SK-N-SH (cell line): Measurements from ENCODE around the gene CDR2. TPM values are rescaled to one million over a fixed set of nuclear protein-coding genes. Genes with fewer than 3 reads are reported as not detected.

Experiments
- CTCF ChIA-PET: fragments of 300-600, 350-600 bp; formaldehyde crosslinking; extraction: SDS; loops from one replicate; lab custom pipeline; 2021; lab: Yijun Ruan, JAX
- POLR2A ChIA-PET: fragments of 350-600 bp; sonication (Branson Sonifier 250); formaldehyde crosslinking; extraction: SDS; loops from one replicate; lab custom pipeline; 2020; ENCODE audit warnings: antibody characterized with exemption, inconsistent platforms; lab: Yijun Ruan, JAX
- DNase-seq: peaks from one replicate; pipeline ENCODE4 v3.0.0; 2012
- H2AFZ ChIP-seq: fragments of 200-600 bp; sonication (generic); 2 replicates; pipeline ENCODE4 v1.8.1; 2016; ENCODE audit warnings: antibody characterized with exemption, mild to moderate bottlenecking, low read depth
- H3F3A ChIP-seq: fragments of 200-600 bp; sonication (generic); replicated peaks from 2 replicates; pipeline ENCODE3; 2016; ENCODE audit warnings: antibody characterized with exemption, mild to moderate bottlenecking; ENCODE audit not compliant: insufficient read depth
- H3K27ac ChIP-seq, 2 experiments: fragments of 200-500 bp in 1 of 2; fragments of 200-600 bp in 1 of 2; sonication (Bioruptor generic) in 1 of 2; sonication (generic), shearing (Covaris generic) in 1 of 2; 2 replicates each; pipeline versions ENCODE4 v1.5.1 to v1.6.1; 2014 to 2016; ENCODE audit warnings: low read depth in 2 of 2, inconsistent platforms in 1 of 2, low read length in 1 of 2, mild to moderate bottlenecking in 1 of 2, mixed read lengths in 1 of 2
- H3K27me3 ChIP-seq: fragments of 200-600 bp; sonication (generic), shearing (Covaris generic); 2 replicates; pipeline ENCODE4 v1.6.1; 2016; ENCODE audit warnings: mixed run types; ENCODE audit not compliant: insufficient read depth
- H3K36me3 ChIP-seq, 2 experiments: fragments of 200-500 bp in 1 of 2; fragments of 200-600 bp in 1 of 2; sonication (Bioruptor generic) in 1 of 2; sonication (generic) in 1 of 2; replicated peaks in 1 of 2; 2 replicates each; pipeline versions ENCODE3 to v1.5.1; 2014 to 2016; ENCODE audit warnings: low read length in 1 of 2, mild to moderate bottlenecking in 1 of 2; ENCODE audit not compliant: insufficient read depth in 2 of 2, control insufficient read depth in 1 of 2
- H3K4me1 ChIP-seq, 2 experiments: fragments of 200-500 bp in 1 of 2; fragments of 200-600 bp in 1 of 2; sonication (Bioruptor generic) in 1 of 2; sonication (generic), shearing (Covaris generic) in 1 of 2; 2 replicates each; pipeline versions ENCODE4 v1.5.1 to v1.6.1; 2014 to 2016; ENCODE audit warnings: low read depth in 1 of 2, low read length in 1 of 2, mixed run types in 1 of 2; ENCODE audit not compliant: insufficient read depth in 2 of 2, control insufficient read depth in 1 of 2
- H3K4me2 ChIP-seq: fragments of 200-600 bp; sonication (generic), shearing (Covaris generic); 2 replicates; pipeline ENCODE4 v1.6.1; 2017; ENCODE audit warnings: mixed run types
- H3K4me3 ChIP-seq, 2 experiments: fragments of 200-500 bp in 1 of 2; fragments of 200-600 bp in 1 of 2; sonication (Bioruptor generic) in 1 of 2; sonication (generic), shearing (Covaris generic) in 1 of 2; 2 replicates each; pipeline versions ENCODE4 v1.5.1 to v1.8.1; 2014 to 2016; ENCODE audit warnings: low read depth in 2 of 2, inconsistent platforms in 1 of 2, low read length in 1 of 2, mild to moderate bottlenecking in 1 of 2, mixed read lengths in 1 of 2, moderate library complexity in 1 of 2
- H3K79me2 ChIP-seq: fragments of 200-600 bp; sonication (generic); 2 replicates; pipeline ENCODE4 v1.8.1; 2017; ENCODE audit warnings: mild to moderate bottlenecking; ENCODE audit not compliant: insufficient read depth
- H3K9ac ChIP-seq: fragments of 200-600 bp; sonication (generic); 2 replicates; pipeline ENCODE4 v1.6.1; 2017; ENCODE audit warnings: mixed run types
- H3K9me2 ChIP-seq: fragments of 200-600 bp; sonication (generic); 2 replicates; pipeline ENCODE4 v1.6.1; 2017; ENCODE audit warnings: mixed run types
- H3K9me3 ChIP-seq: fragments of 200-600 bp; sonication (generic); 2 replicates; pipeline ENCODE4 v1.6.1; 2017; ENCODE audit warnings: mixed run types, mild to moderate bottlenecking, moderate library complexity
- H4K20me1 ChIP-seq: fragments of 200-600 bp; sonication (generic); 2 replicates; pipeline ENCODE4 v1.6.1; 2017; ENCODE audit warnings: mild to moderate bottlenecking, mixed run types; ENCODE audit not compliant: insufficient read depth
- ELF1 ChIP-seq: IDR thresholded peaks from 2 replicates; pipeline ENCODE4 v1.4.0; 2012
- FOSL2 ChIP-seq: IDR thresholded peaks from 2 replicates; pipeline ENCODE4 v1.4.0; 2012; ENCODE audit warnings: low read depth, mild to moderate bottlenecking, moderate library complexity, borderline replicate concordance
- GATA2 ChIP-seq: sonication (generic); formaldehyde crosslinking; IDR thresholded peaks from 2 replicates; pipeline ENCODE4 v1.5.0; 2020; ENCODE audit warnings: mild to moderate bottlenecking, missing genetic modification reagents
- JUND ChIP-seq: IDR thresholded peaks from 2 replicates; pipeline ENCODE4 v1.4.0; 2012
- MXI1 ChIP-seq: IDR thresholded peaks from 2 replicates; pipeline ENCODE4 v1.6.1; 2012; ENCODE audit warnings: mild to moderate bottlenecking, low read depth, low read length, improper control_type of control experiment
- RAD21 ChIP-seq: IDR thresholded peaks from 2 replicates; pipeline ENCODE4 v1.6.1; 2012; ENCODE audit warnings: mild to moderate bottlenecking, low read length
- RFX5 ChIP-seq: IDR thresholded peaks from 2 replicates; pipeline ENCODE4 v1.6.1; 2012; ENCODE audit warnings: mild to moderate bottlenecking, improper control_type of control experiment, low read length
- SMC3 ChIP-seq: IDR thresholded peaks from 2 replicates; pipeline ENCODE4 v1.6.1; 2012; ENCODE audit warnings: low read depth, low read length, improper control_type of control experiment
- TAF1 ChIP-seq: IDR thresholded peaks from 2 replicates; pipeline ENCODE4 v1.6.1; 2012; ENCODE audit warnings: low read depth, mild to moderate bottlenecking, low read length, moderate library complexity, borderline replicate concordance
- TEAD4 ChIP-seq: IDR thresholded peaks from 2 replicates; pipeline ENCODE4 v1.4.0; 2012; ENCODE audit warnings: mild to moderate bottlenecking, borderline replicate concordance; ENCODE audit not compliant: insufficient read depth
- WGBS: methylation state at CpG from one replicate; pipeline ENCODE4 v1.1.6; 2017; ENCODE audit warnings: low lambda C conversion rate; 5-methylcytosine and 5-hydroxymethylcytosine counted together
- polyA plus RNA-seq, 3 experiments: library from polyadenylated mRNA; depleted of rRNA; stranded (reverse); fragments of >200 nt; gene quantifications; 2 replicates each; pipeline ENCODE4 v1.2.3, GENCODE V29; 2012
- TF ChIP-seq, protein P1 (sequence below): IDR thresholded peaks from 2 replicates; pipeline ENCODE4 v1.4.0; 2012; ENCODE audit warnings: low read depth
- TF ChIP-seq, protein P2 (sequence below): IDR thresholded peaks from 2 replicates; pipeline ENCODE4 v1.4.0; 2012; ENCODE audit warnings: low read depth, borderline replicate concordance
- TF ChIP-seq, protein P3 (sequence below): IDR thresholded peaks from 2 replicates; pipeline ENCODE4; 2012
- TF ChIP-seq, protein P4 (sequence below): fragments of 150-350 bp; IDR thresholded peaks from 2 replicates; pipeline ENCODE4 v1.6.1; 2017; ENCODE audit warnings: antibody characterized with exemption, low read length, low read depth, borderline replicate concordance
- TF ChIP-seq, protein P5 (sequence below): fragments of 200-600 bp; sonication (generic); IDR thresholded peaks from 2 replicates; pipeline ENCODE4 v1.6.1; 2017; ENCODE audit warnings: antibody characterized with exemption, mild to moderate bottlenecking, moderate library complexity

Gene CDR2
- polyA plus RNA-seq, 1 of the 3 experiments (the other 2 are of a cell fraction): 30.3 TPM

DNA sequence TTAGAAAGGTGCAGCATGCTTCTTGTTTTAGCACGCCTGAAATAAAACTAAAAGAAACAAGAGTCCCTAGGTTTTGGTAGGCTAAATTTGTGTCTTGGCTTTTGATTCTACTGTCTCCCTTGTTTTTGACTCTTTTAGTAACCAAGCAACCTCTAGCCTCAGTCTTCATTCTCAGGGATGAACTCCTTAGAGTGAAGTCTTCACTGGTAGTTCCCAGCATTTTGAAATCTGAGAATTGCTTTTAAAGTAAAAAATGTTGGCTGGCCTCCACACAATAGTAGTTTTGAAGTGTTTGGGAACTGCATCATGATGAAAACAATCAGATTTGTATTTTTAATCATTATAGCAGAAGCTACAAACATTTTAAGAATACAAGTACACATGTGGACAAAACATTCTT, 6.1 kb upstream of the CDR2 start:
- DNase-seq: no peak
- ChIA-PET POLR2A (no interaction called here), CTCF (interaction anchor here (0.9 kb wide), 1 partner anchor 60 kb away, joined by 3 read pairs; no protein-coding TSS in a partner anchor)
- TF ChIP-seq, protein P1, sequence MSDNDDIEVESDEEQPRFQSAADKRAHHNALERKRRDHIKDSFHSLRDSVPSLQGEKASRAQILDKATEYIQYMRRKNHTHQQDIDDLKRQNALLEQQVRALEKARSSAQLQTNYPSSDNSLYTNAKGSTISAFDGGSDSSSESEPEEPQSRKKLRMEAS: no peak
- TF ChIP-seq, protein P2, sequence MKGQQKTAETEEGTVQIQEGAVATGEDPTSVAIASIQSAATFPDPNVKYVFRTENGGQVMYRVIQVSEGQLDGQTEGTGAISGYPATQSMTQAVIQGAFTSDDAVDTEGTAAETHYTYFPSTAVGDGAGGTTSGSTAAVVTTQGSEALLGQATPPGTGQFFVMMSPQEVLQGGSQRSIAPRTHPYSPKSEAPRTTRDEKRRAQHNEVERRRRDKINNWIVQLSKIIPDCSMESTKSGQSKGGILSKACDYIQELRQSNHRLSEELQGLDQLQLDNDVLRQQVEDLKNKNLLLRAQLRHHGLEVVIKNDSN: no peak
- TF ChIP-seq RAD21 (no peak), FOSL2 (no peak), RFX5 (no peak), ELF1 (no peak), TEAD4 (no peak), SMC3 (no peak), JUND (no peak), TAF1 (no peak), MXI1 (no peak), GATA2 (CRISPR knock-in tag) (no peak)
- TF ChIP-seq, protein P3, sequence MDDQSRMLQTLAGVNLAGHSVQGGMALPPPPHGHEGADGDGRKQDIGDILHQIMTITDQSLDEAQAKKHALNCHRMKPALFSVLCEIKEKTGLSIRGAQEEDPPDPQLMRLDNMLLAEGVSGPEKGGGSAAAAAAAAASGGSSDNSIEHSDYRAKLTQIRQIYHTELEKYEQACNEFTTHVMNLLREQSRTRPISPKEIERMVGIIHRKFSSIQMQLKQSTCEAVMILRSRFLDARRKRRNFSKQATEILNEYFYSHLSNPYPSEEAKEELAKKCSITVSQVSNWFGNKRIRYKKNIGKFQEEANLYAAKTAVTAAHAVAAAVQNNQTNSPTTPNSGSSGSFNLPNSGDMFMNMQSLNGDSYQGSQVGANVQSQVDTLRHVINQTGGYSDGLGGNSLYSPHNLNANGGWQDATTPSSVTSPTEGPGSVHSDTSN: no peak
- TF ChIP-seq, protein P4, sequence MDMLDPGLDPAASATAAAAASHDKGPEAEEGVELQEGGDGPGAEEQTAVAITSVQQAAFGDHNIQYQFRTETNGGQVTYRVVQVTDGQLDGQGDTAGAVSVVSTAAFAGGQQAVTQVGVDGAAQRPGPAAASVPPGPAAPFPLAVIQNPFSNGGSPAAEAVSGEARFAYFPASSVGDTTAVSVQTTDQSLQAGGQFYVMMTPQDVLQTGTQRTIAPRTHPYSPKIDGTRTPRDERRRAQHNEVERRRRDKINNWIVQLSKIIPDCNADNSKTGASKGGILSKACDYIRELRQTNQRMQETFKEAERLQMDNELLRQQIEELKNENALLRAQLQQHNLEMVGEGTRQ: no peak
- TF ChIP-seq, protein P5, sequence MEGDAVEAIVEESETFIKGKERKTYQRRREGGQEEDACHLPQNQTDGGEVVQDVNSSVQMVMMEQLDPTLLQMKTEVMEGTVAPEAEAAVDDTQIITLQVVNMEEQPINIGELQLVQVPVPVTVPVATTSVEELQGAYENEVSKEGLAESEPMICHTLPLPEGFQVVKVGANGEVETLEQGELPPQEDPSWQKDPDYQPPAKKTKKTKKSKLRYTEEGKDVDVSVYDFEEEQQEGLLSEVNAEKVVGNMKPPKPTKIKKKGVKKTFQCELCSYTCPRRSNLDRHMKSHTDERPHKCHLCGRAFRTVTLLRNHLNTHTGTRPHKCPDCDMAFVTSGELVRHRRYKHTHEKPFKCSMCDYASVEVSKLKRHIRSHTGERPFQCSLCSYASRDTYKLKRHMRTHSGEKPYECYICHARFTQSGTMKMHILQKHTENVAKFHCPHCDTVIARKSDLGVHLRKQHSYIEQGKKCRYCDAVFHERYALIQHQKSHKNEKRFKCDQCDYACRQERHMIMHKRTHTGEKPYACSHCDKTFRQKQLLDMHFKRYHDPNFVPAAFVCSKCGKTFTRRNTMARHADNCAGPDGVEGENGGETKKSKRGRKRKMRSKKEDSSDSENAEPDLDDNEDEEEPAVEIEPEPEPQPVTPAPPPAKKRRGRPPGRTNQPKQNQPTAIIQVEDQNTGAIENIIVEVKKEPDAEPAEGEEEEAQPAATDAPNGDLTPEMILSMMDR: no peak
- Histone ChIP-seq H4K20me1 (no peaks in the 10 kb centered on the region), H3K9me3 (no peaks in the 10 kb centered on the region), H3K9me2 (no peaks in the 10 kb centered on the region), H2AFZ (no peak overlapping the region), H3K9ac (no peak overlapping the region), H3K79me2 (no peaks in the 10 kb centered on the region), H3F3A (peaks cover 2% of the 10 kb centered on the region), H3K4me2 (no peak overlapping the region), H3K27ac (peak overlapping the region in 1 of 2 experiments; percentile 19; a peak in 1 of 4 replicates), H3K4me1 (no peaks in the 10 kb centered on the region), H3K36me3 (no peaks in the 10 kb centered on the region), H3K4me3 (no peak overlapping the region), H3K27me3 (no peaks in the 10 kb centered on the region)
- WGBS: 100% methylated on average over 1 of the region's 1 CpG
